K562 (cell line): ENCODE data around the gene RNF44.

ENCODE experiments used
- CTCF ChIP-seq, 3 experiments: IDR thresholded peaks in 2 of 3; conservative IDR thresholded peaks in 1 of 3; 2 replicates each; pipeline ENCODE4 v1.5.1; 2011 to 2012; ENCODE audit warnings: low read length in 3 of 3, mild to moderate bottlenecking in 3 of 3, control low read depth in 2 of 3, improper control_type of control experiment in 1 of 3, inconsistent platforms in 1 of 3, low read depth in 1 of 3, mixed read lengths in 1 of 3, moderate library complexity in 1 of 3; ENCODE audit not compliant: insufficient read depth in 2 of 3
- E2F1 ChIP-seq: sonication (generic); formaldehyde crosslinking; IDR thresholded peaks from 2 replicates; pipeline ENCODE4 v1.8.1; 2023; ENCODE audit warnings: mild to moderate bottlenecking, missing genetic modification reagents, moderate library complexity
- EZH2 ChIP-seq: IDR thresholded peaks from 2 replicates; pipeline ENCODE4 v1.6.1; 2012; ENCODE audit warnings: low read depth, mild to moderate bottlenecking, inconsistent platforms, low read length, borderline replicate concordance
- MAZ ChIP-seq, 2 experiments: fragments of 450-650 bp in 1 of 2; sonication (generic) in 1 of 2; formaldehyde crosslinking; IDR thresholded peaks in 1 of 2; conservative IDR thresholded peaks in 1 of 2; 2 replicates each; pipeline versions ENCODE4 v1.4.0 to v1.5.0; 2020; ENCODE audit warnings: mild to moderate bottlenecking in 1 of 2, missing genetic modification reagents in 1 of 2
- POLR2AphosphoS5 ChIP-seq: IDR thresholded peaks from 2 replicates; pipeline ENCODE4 v1.6.1; 2011; ENCODE audit warnings: mild to moderate bottlenecking, low read depth, low read length, moderate library complexity; ENCODE audit not compliant: control insufficient read depth, insufficient read depth
- SPI1 ChIP-seq: IDR thresholded peaks from 2 replicates; pipeline ENCODE4 v1.6.1; 2011; ENCODE audit warnings: low read depth, low read length, control low read depth, borderline replicate concordance

DNA sequence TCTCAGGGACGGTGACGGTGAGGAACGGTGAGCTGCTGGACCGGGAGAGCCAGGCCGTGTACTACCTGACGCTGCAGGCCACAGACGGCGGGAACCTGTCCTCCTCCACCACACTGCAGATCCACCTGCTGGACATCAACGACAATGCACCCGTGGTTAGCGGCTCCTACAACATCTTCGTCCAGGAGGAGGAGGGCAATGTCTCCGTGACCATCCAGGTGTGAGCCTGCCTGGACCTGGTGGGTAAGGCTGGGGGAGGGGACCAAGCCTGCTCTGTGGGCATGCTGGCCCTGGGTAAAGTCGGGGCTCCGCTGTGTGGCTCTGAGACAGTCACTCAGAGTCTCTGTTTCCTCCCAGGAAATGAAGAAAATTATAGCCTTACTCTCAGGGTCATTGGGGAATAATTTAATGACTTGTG, 41.2 kb upstream of the RNF44 start:
- TF ChIP-seq MAZ (CRISPR knock-in tag; conservative IDR thresholded peaks at IDR 0.05 in 1 of 2, IDR thresholded peaks at IDR 0.05 in 1 of 2): no peak; a peak in 1 of 4 replicates
- TF ChIP-seq EZH2: 0 out of 2 replicates have a peak, but pooled peaks have one; percentile 42
- TF ChIP-seq E2F1 (CRISPR knock-in tag): no peak
- TF ChIP-seq POLR2AphosphoS5: no peak
- no peak for TF ChIP-seq SPI1
- TF ChIP-seq CTCF (IDR thresholded peaks at IDR 0.05 in 2 of 3, conservative IDR thresholded peaks at IDR 0.05 in 1 of 3; ENCODE audit: insufficient read depth in 2 of 3, low read depth in 1 of 3, low read length in 3 of 3): peak; percentile 70 to 88 (median 82)
